Right lobe of liver (tissue), 4 donors: Measurements from ENCODE around the gene PFKP.

Source experiments
- CTCF ChIP-seq, 4 donors: fragments of 200-600 bp in 3 of 4; fragments of 450-650 bp in 1 of 4; IDR thresholded peaks; one replicate each; pipeline versions ENCODE4 v1.5.1 to v1.8.0; 2016 to 2022; ENCODE audit warnings: antibody characterized with exemption in 4 of 4, mild to moderate bottlenecking in 2 of 4
- POLR2A ChIP-seq: fragments of 450-650 bp; IDR thresholded peaks from one replicate; pipeline ENCODE4 v1.6.1; 2017; ENCODE audit warnings: antibody characterized with exemption, mild to moderate bottlenecking
- donor health status: DM: no; HTN: no; CAD: no.
- donor health status: DM: no; HTN: no; CAD: no.
- donor health status: DM: no; HTN: yes; CAD: no.

GRCh38 chr10:3113343-3113720 is 46.0 kb downstream of the PFKP start:
- TF ChIP-seq POLR2A (no peak), CTCF (IDR thresholded peaks at IDR 0.05) (no peak)
